IMR-90 (cell line): ENCODE data around the gene MORN5. TPM values are rescaled to one million over a fixed set of nuclear protein-coding genes. Genes with fewer than 3 reads are reported as not detected.

Experiments used
- ATAC-seq: fragments of 200-7000 bp; cut with Tn5 transposase; 2 replicates; pipeline ENCODE4 v1.9.1; 2020; ENCODE audit warnings: low read depth, mild to moderate bottlenecking, moderate library complexity
- BruUV-seq: library from RNA; stranded (reverse); fragments of 400-500 nt; replicated peaks from 2 replicates; lab custom pipeline; 2021; lab: Mats Ljungman, UMichigan
- CTCF ChIA-PET: fragments of 300-600 bp; formaldehyde crosslinking; extraction: SDS; loops from one replicate; lab custom pipeline; 2021; ENCODE audit warnings: antibody characterized with exemption; lab: Yijun Ruan, JAX
- POLR2A ChIA-PET: fragments of 300-600 bp; sonication (Branson Sonifier 250); formaldehyde crosslinking; loops from one replicate; lab custom pipeline; 2022; ENCODE audit warnings: antibody characterized with exemption; ENCODE audit not compliant: unreplicated experiment; lab: Charles Lee
- DNase-seq: peaks from one replicate; pipeline ENCODE4 v3.0.0; 2013
- H2AFZ ChIP-seq: replicated peaks from 2 replicates; pipeline ENCODE3; 2013; ENCODE audit warnings: low read length, mild to moderate bottlenecking; ENCODE audit not compliant: poor library complexity
- H2AK5ac ChIP-seq: 2 replicates; pipeline ENCODE4 v1.6.1; 2013; ENCODE audit warnings: low read depth, low read length, inconsistent platforms
- H2AK9ac ChIP-seq: replicated peaks from 2 replicates; pipeline ENCODE3; 2013; ENCODE audit warnings: mild to moderate bottlenecking, low read depth, low read length, moderate library complexity; ENCODE audit not compliant: poor library complexity
- H2BK120ac ChIP-seq: 2 replicates; pipeline ENCODE4 v1.6.1; 2013; ENCODE audit warnings: low read depth, low read length, inconsistent platforms
- H2BK15ac ChIP-seq: 3 replicates; pipeline ENCODE4 v1.6.1; 2013; ENCODE audit warnings: low read depth, low read length, inconsistent platforms
- H2BK20ac ChIP-seq: 2 replicates; pipeline ENCODE4 v1.6.1; 2013; ENCODE audit warnings: low read depth, mild to moderate bottlenecking, inconsistent platforms, low read length, moderate library complexity
- H2BK5ac ChIP-seq: 2 replicates; pipeline ENCODE4 v1.6.1; 2013; ENCODE audit warnings: mild to moderate bottlenecking, low read depth, low read length, inconsistent platforms; ENCODE audit not compliant: poor library complexity, severe bottlenecking
- H3K14ac ChIP-seq: replicated peaks from 2 replicates; pipeline ENCODE4 v1.6.1; 2013; ENCODE audit warnings: low read depth, low read length, inconsistent platforms
- H3K18ac ChIP-seq: 2 replicates; pipeline ENCODE4 v1.6.1; 2013; ENCODE audit warnings: low read depth, low read length, control low read depth
- H3K23ac ChIP-seq: 2 replicates; pipeline ENCODE4 v1.6.1; 2013; ENCODE audit warnings: low read depth, low read length, inconsistent platforms
- H3K27ac ChIP-seq: 2 replicates; pipeline ENCODE4 v1.5.1; 2013; ENCODE audit warnings: mild to moderate bottlenecking, control low read depth, low read length; ENCODE audit not compliant: insufficient read depth
- H3K27me3 ChIP-seq: 2 replicates; pipeline ENCODE4 v1.6.1; 2013; ENCODE audit warnings: low read length; ENCODE audit not compliant: control insufficient read depth, insufficient read depth
- H3K36me3 ChIP-seq: 2 replicates; pipeline ENCODE4 v1.6.1; 2013; ENCODE audit warnings: low read length, mixed read lengths; ENCODE audit not compliant: control insufficient read depth, insufficient read depth
- H3K4ac ChIP-seq: 2 replicates; pipeline ENCODE4 v1.6.1; 2013; ENCODE audit warnings: low read depth, low read length, inconsistent platforms
- H3K4me1 ChIP-seq: 2 replicates; pipeline ENCODE4 v1.6.1; 2013; ENCODE audit warnings: low read length, mixed read lengths; ENCODE audit not compliant: control insufficient read depth, insufficient read depth
- H3K4me2 ChIP-seq: 2 replicates; pipeline ENCODE4 v1.6.1; 2013; ENCODE audit warnings: low read depth, mild to moderate bottlenecking, control low read depth, low read length, moderate library complexity
- H3K4me3 ChIP-seq: 2 replicates; pipeline ENCODE4 v1.5.1; 2013; ENCODE audit warnings: low read depth, mild to moderate bottlenecking, control low read depth, low read length, moderate library complexity; ENCODE audit not compliant: insufficient read depth
- H3K56ac ChIP-seq: 2 replicates; pipeline ENCODE4 v1.6.1; 2013; ENCODE audit warnings: low read length, inconsistent platforms; ENCODE audit not compliant: insufficient read depth; ENCODE audit errors: extremely low read depth
- H3K79me1 ChIP-seq, 2 experiments: 2 replicates each; pipeline ENCODE4 v1.6.1; 2013; ENCODE audit warnings: low read length in 2 of 2, inconsistent platforms in 1 of 2, low read depth in 1 of 2
- H3K9ac ChIP-seq: 2 replicates; pipeline ENCODE4 v1.6.1; 2013; ENCODE audit warnings: low read depth, low read length, control low read depth
- H3K9me1 ChIP-seq: 2 replicates; pipeline ENCODE4 v1.6.1; 2013; ENCODE audit warnings: low read length, inconsistent platforms; ENCODE audit not compliant: insufficient read depth
- H3K9me3 ChIP-seq: 2 replicates; pipeline ENCODE4 v1.6.1; 2013; ENCODE audit warnings: low read length; ENCODE audit not compliant: control insufficient read depth, insufficient read depth
- H4K20me1 ChIP-seq: 2 replicates; pipeline ENCODE4 v1.6.1; 2013; ENCODE audit warnings: low read length, inconsistent platforms; ENCODE audit not compliant: insufficient read depth
- H4K5ac ChIP-seq: 2 replicates; pipeline ENCODE4 v1.6.1; 2013; ENCODE audit warnings: mild to moderate bottlenecking, low read depth, low read length, control low read depth
- H4K8ac ChIP-seq, 2 experiments: 2 replicates each; pipeline ENCODE4 v1.6.1; 2013; ENCODE audit warnings: low read depth in 2 of 2, low read length in 2 of 2, control low read depth in 1 of 2, inconsistent platforms in 1 of 2
- H4K91ac ChIP-seq: 2 replicates; pipeline ENCODE4 v1.6.1; 2013; ENCODE audit warnings: low read depth, low read length, inconsistent platforms; ENCODE audit not compliant: insufficient read depth
- BHLHE40 ChIP-seq: fragments of 150-350 bp; IDR thresholded peaks from 2 replicates; pipeline ENCODE4 v1.6.1; 2016; ENCODE audit warnings: mild to moderate bottlenecking, low read depth, low read length
- ELK1 ChIP-seq: fragments of 150-350 bp; IDR thresholded peaks from 2 replicates; pipeline ENCODE4 v1.6.1; 2016; ENCODE audit warnings: low read depth, mild to moderate bottlenecking, low read length, moderate library complexity, borderline replicate concordance
- WGBS, 2 experiments: methylation state at CpG; one replicate each; pipeline versions ENCODE4 v1.1.5 to v1.1.7; 2013; ENCODE audit warnings: missing lambda C conversion rate in 2 of 2; ENCODE audit not compliant: insufficient read length in 1 of 2; ENCODE audit errors: extremely low coverage in 2 of 2; 5-methylcytosine and 5-hydroxymethylcytosine counted together
- dilution Hi-C: fragments of 300-500 bp; cut with HindIII; formaldehyde crosslinking; loops from one replicate; pipeline ENCODE4 v1.14.3; 2018; ENCODE audit warnings: low sequenced_read_pairs; ENCODE audit not compliant: unreplicated experiment
- in situ Hi-C: fragments of 300-500 bp; cut with MboI; formaldehyde crosslinking; loops from 3 replicates; pipeline ENCODE4 v1.14.3; 2019; ENCODE audit warnings: low sequenced_read_pairs, inconsistent platforms, mixed read lengths
- intact Hi-C: fragments of 100-400 bp; cut with micrococcal nuclease; formaldehyde crosslinking; loops from 2 replicates; pipeline ENCODE4 v1.10.0; 2022
- polyA plus RNA-seq, 3 experiments: library from polyadenylated mRNA; depleted of rRNA; stranded (reverse); fragments of >200 nt; gene quantifications; 2 replicates each; pipeline ENCODE4 v1.2.3, GENCODE V29; 2012; ENCODE audit warnings: low replicate concordance in 1 of 3
- total RNA-seq: library from RNA; depleted of rRNA; stranded (reverse); fragments of >200 nt; gene quantifications from 2 replicates; pipeline ENCODE4 v1.2.3, GENCODE V29; 2012

Gene MORN5
- total and polyA plus RNA-seq, 2 of the 4 experiments (the other 2 are of a cell fraction) = not detected

- H3K18ac ChIP-seq = no peak overlapping the region
- DNase-seq = no peak
- H4K20me1 ChIP-seq = no peaks in the 10 kb centered on the region
- WGBS, 2 experiments = 81% methylated on average over 6 of the region's 10 CpGs; no CpG with 5 or more reads in 1 of the 2 experiments
- no peak overlapping the region for H3K27ac ChIP-seq
- H2AK9ac ChIP-seq = no peak overlapping the region
- H3K4me3 ChIP-seq = no peak overlapping the region
- H4K91ac ChIP-seq = no peak overlapping the region
- H3K36me3 ChIP-seq = no peaks in the 10 kb centered on the region
- no peak overlapping the region for H2BK20ac ChIP-seq
- no peak overlapping the region for H2BK120ac ChIP-seq
- no peak overlapping the region for H3K14ac ChIP-seq
- no peak overlapping the region for H3K56ac ChIP-seq
- H3K9me1 ChIP-seq = peaks cover 1% of the 10 kb centered on the region
- H3K9me3 ChIP-seq = no peaks in the 10 kb centered on the region
- H2BK15ac ChIP-seq = no peak overlapping the region
- H3K9ac ChIP-seq = no peak overlapping the region
- dilution Hi-C loops (no loop called here), intact Hi-C loops (no loop called here), in situ Hi-C loops (loop anchor here (5.0 kb wide), 3 partner anchors 232 to 692 kb away; no protein-coding TSS in a partner anchor)
- POLR2A ChIA-PET = no interaction called here
- peaks cover 13% of the 10 kb centered on the region for H3K27me3 ChIP-seq
- no peak for ATAC-seq
- H2AK5ac ChIP-seq = no peak overlapping the region
- peaks cover 2% of the 10 kb centered on the region for H3K4me1 ChIP-seq
- H3K23ac ChIP-seq = no peak overlapping the region
- H4K8ac ChIP-seq = no peak overlapping the region
- BruUV-seq = no TSS peak
- no peaks in the 10 kb centered on the region for H3K79me1 ChIP-seq
- no peak overlapping the region for H2AFZ ChIP-seq
- TF ChIP-seq BHLHE40 = no peak
- TF ChIP-seq ELK1 = no peak
- no peak overlapping the region for H2BK5ac ChIP-seq
- no peak overlapping the region for H4K5ac ChIP-seq
- no peak overlapping the region for H3K4ac ChIP-seq
- H3K4me2 ChIP-seq = no peak overlapping the region
- CTCF ChIA-PET = interaction anchor here (4.7 kb wide), 1 partner anchor 22 kb away, joined by 37 read pairs; no protein-coding TSS in a partner anchor
Observed at GRCh38 chr9:122120316-122121071, 39.2 kb upstream of the MORN5 start.
